Left ventricle myocardium inferior (tissue), 1 donor: Measurements from ENCODE around the gene SGSM1. TPM values are rescaled to one million over a fixed set of nuclear protein-coding genes. Genes with fewer than 3 reads are reported as not detected.

ENCODE experiments used
- DNase-seq: peaks from one replicate; pipeline ENCODE4 v3.0.0-alpha.2; 2020
- H3K27ac ChIP-seq: fragments of 200-600 bp; replicated peaks from 2 replicates; pipeline ENCODE4 v1.8.0; 2021
- H3K27me3 ChIP-seq: fragments of 200-600 bp; 2 replicates; pipeline ENCODE4 v1.8.0; 2021; ENCODE audit warnings: low read depth
- H3K36me3 ChIP-seq: fragments of 200-600 bp; 2 replicates; pipeline ENCODE4 v1.8.0; 2021
- H3K4me1 ChIP-seq: fragments of 200-600 bp; 2 replicates; pipeline ENCODE4 v1.8.0; 2021
- H3K4me3 ChIP-seq: fragments of 200-600 bp; 2 replicates; pipeline ENCODE4 v1.8.0; 2021; ENCODE audit warnings: mild to moderate bottlenecking, moderate library complexity
- H3K9me3 ChIP-seq: fragments of 200-600 bp; replicated peaks from 2 replicates; pipeline ENCODE4 v1.8.0; 2021
- intact Hi-C: fragments of 100-400 bp; cut with micrococcal nuclease; formaldehyde crosslinking; loops from one replicate; pipeline ENCODE4 v1.11.0; 2022
- total RNA-seq: library from RNA; stranded (reverse); fragmentation: NEBNext Ultra II Directional; extraction: Animal tissue kit (Norgen Biotek cat#: 25700); gene quantifications from one replicate; pipeline ENCODE4 v1.2.1, GENCODE V29; 2021
- TF ChIP-seq, protein P1 (sequence below): fragments of 200-600 bp; IDR thresholded peaks from 2 replicates; pipeline ENCODE4 v1.8.0; 2021; ENCODE audit warnings: antibody characterized with exemption, mild to moderate bottlenecking, borderline replicate concordance
- donor health status: DM: no; HTN: yes; CAD: no; lungs with severe emphysema.

The SGSM1 gene
- total RNA-seq, 1 donor from 2014 or later = 8.8 TPM

DNA sequence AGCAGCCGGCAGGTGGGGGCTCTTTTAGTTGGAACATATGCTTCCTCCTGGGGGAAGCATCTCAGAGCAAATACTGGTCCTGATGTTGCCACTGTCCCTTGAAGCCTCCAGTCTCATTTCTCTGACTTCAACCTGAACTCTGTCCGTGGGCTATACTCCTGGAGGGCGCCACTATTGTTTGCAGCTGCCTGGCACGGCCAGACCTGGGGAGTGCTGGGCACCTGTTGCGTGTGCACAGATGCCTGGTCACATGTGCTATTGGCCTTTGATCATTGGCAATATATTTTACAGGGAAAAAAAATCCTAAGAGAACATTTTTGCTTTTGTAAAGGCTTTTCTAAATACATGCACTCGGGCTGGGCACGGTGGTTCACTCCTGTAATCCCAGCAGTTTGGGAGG lies 122.3 kb downstream of the SGSM1 start:
- no peak overlapping the region for H3K27ac ChIP-seq
- H3K4me1 ChIP-seq = no peaks in the 10 kb centered on the region
- H3K27me3 ChIP-seq = no peaks in the 10 kb centered on the region
- H3K9me3 ChIP-seq = peaks cover 9% of the 10 kb centered on the region
- peaks cover 6% of the 10 kb centered on the region for H3K36me3 ChIP-seq
- TF ChIP-seq, protein P1, sequence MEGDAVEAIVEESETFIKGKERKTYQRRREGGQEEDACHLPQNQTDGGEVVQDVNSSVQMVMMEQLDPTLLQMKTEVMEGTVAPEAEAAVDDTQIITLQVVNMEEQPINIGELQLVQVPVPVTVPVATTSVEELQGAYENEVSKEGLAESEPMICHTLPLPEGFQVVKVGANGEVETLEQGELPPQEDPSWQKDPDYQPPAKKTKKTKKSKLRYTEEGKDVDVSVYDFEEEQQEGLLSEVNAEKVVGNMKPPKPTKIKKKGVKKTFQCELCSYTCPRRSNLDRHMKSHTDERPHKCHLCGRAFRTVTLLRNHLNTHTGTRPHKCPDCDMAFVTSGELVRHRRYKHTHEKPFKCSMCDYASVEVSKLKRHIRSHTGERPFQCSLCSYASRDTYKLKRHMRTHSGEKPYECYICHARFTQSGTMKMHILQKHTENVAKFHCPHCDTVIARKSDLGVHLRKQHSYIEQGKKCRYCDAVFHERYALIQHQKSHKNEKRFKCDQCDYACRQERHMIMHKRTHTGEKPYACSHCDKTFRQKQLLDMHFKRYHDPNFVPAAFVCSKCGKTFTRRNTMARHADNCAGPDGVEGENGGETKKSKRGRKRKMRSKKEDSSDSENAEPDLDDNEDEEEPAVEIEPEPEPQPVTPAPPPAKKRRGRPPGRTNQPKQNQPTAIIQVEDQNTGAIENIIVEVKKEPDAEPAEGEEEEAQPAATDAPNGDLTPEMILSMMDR = no peak
- intact Hi-C loops = no loop called here
- no peak overlapping the region for H3K4me3 ChIP-seq
- no peak for DNase-seq

DNA sequence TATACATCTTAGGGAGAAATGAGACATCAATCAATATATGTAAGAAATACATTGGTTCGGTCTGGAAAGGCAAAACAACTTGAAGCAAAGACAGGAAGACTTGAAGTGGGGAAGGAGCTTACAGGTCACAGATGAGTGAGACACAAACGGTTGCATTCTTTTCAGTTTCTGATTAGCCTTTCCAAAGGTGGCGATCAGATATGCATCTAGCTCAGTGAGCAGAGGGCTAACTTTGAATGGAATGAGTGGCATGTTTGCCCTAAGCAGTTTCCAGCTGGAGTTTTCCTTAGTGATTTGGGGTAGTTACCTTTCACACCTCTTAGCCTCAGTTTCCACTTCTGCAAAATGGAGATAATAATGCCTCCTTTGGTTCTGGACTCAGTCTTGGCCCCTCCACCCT lies 124.7 kb downstream of the SGSM1 start:
- intact Hi-C loops = no loop called here
- Histone ChIP-seq H3K4me1 (no peaks in the 10 kb centered on the region), H3K27me3 (no peaks in the 10 kb centered on the region), H3K27ac (no peak overlapping the region), H3K36me3 (no peaks in the 10 kb centered on the region), H3K9me3 (peaks cover 9% of the 10 kb centered on the region), H3K4me3 (no peak overlapping the region)
- TF ChIP-seq, protein P1 = no peak
- no peak for DNase-seq

DNA sequence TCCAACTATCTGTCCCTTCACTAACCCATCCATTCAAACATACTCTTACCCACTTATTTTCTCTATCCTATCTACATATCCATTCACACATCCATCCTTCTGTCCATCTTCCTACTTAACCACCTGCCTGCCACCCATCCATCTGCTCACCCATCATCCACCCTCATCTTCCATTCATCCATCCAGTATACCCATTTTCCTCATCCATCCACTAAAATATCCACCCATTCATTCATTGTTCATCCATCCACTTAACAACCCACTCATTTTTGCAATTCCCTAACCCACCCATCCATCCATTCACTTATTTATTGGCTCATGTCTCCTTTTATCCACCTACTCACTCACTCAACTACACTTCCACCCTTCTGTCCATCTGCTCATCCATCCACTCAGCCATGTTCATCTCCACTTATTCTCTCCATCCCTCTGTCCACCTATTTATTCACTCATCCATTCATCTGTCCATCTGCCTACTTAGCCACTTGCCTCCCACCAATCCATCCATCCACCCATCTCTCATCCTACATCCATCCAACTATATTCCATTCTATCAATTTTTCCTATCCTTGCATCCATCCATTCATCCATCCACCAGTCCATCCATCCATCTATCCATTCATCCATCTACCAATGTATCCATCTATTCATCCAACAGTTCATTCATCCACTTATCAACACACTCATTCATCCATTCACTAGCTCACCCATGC lies 129.9 kb downstream of the SGSM1 start:
- H3K27me3 ChIP-seq = no peaks in the 10 kb centered on the region
- H3K27ac ChIP-seq = no peak overlapping the region
- TF ChIP-seq, protein P1 = no peak
- H3K4me3 ChIP-seq = no peak overlapping the region
- H3K9me3 ChIP-seq = no peaks in the 10 kb centered on the region
- no peak for DNase-seq
- H3K36me3 ChIP-seq = no peaks in the 10 kb centered on the region
- no peaks in the 10 kb centered on the region for H3K4me1 ChIP-seq
- intact Hi-C loops = loop anchor here (5.0 kb wide), 1 partner anchor 116 kb away; no protein-coding TSS in a partner anchor

DNA sequence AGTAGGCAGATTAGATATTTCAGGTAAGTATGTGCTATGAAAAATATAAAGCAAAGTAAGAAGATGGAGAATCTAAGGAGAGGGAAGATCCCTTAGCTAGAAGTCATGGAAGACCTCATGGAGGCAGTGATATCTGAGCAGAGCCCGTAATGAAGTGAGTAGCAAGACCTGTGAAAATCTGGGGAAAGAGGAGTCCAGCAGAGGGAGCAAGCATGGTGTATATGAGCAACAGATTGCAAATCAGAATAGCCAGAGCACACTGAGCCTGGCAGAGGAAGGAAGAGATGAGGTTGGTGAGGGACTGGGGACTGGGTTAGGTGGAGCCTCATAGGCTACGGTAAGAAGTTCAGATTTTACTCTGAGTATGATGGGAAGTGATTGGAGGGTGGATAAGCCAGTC lies 131.1 kb downstream of the SGSM1 start:
- Histone ChIP-seq H3K4me3 (no peak overlapping the region), H3K36me3 (no peaks in the 10 kb centered on the region), H3K27me3 (no peaks in the 10 kb centered on the region), H3K4me1 (no peaks in the 10 kb centered on the region), H3K27ac (no peak overlapping the region), H3K9me3 (no peaks in the 10 kb centered on the region)
- intact Hi-C loops = loop anchor here (5.0 kb wide), 1 partner anchor 115 kb away; no protein-coding TSS in a partner anchor
- no peak for DNase-seq
- TF ChIP-seq, protein P1 = peak; percentile 24

DNA sequence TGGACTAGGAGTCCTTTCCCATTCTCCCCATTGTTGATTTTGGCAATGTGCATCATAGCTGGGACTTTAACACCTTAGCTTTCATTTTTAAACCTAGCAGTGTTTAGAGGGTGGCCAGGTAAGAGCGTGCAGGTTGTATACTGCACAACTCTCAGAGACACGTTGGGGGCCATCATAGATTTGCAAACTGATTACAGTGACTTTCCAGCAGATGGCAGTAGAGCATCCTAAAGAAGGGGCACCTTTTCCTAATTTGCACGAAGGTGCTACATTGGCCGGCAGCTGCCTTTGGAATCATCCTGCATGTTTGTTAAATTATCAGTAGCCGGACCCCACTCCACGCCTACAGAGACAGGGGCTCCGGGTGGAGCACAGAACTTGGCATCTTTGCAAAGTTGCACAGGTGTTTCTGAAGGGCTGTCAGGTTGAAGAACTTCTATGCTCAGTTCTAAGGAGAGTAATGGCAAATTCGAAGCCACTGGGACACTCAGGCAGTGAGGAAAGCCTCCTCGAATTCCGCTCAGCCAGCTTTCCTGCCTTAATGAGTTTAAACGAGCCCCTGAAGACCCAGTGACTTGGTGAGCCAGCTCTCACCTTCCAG lies 132.8 kb downstream of the SGSM1 start:
- Histone ChIP-seq H3K27me3 (no peaks in the 10 kb centered on the region), H3K9me3 (no peaks in the 10 kb centered on the region), H3K36me3 (no peaks in the 10 kb centered on the region), H3K4me1 (no peaks in the 10 kb centered on the region), H3K4me3 (no peak overlapping the region), H3K27ac (no peak overlapping the region)
- intact Hi-C loops = loop anchor here (5.0 kb wide), 1 partner anchor 113 kb away; no protein-coding TSS in a partner anchor
- TF ChIP-seq, protein P1 = peak; percentile 82
- no peak for DNase-seq
